SU-DHL-6 (cell line): ENCODE data around the gene CALML4.
"Not testable (repeated sequence)": the region's sequence is repeated elsewhere in the genome, so short reads cannot be mapped to it uniquely, and the experiment has no call there.

Source experiments
- H2AFZ ChIP-seq: fragments of 200-600 bp; sonication (generic); 2 replicates; pipeline ENCODE4 v1.6.1; 2014; ENCODE audit warnings: low read depth, mild to moderate bottlenecking, moderate library complexity, mixed read lengths, antibody characterized with exemption, low read length; ENCODE audit not compliant: severe bottlenecking
- H3F3A ChIP-seq: fragments of 200-600 bp; shearing (Covaris generic); 2 replicates; pipeline ENCODE4 v1.6.0; 2016; ENCODE audit warnings: antibody characterized with exemption, mild to moderate bottlenecking; ENCODE audit not compliant: insufficient read depth
- H3K27ac ChIP-seq: fragments of 200-600 bp; sonication (generic); 2 replicates; pipeline ENCODE4 v1.5.1; 2016; ENCODE audit warnings: low read depth, mild to moderate bottlenecking, low read length, moderate library complexity, mixed read lengths
- H3K27me3 ChIP-seq: fragments of 200-600 bp; sonication (generic), shearing (Covaris generic); 2 replicates; pipeline ENCODE4 v1.6.0; 2014; ENCODE audit warnings: mild to moderate bottlenecking, low read length
- H3K36me3 ChIP-seq: fragments of 200-600 bp; sonication (generic); 2 replicates; pipeline ENCODE4 v1.6.1; 2014; ENCODE audit warnings: mild to moderate bottlenecking, low read length, mixed read lengths
- H3K4me2 ChIP-seq: fragments of 300-600, 200-600 bp; shearing (Covaris generic), sonication (generic); 2 replicates; pipeline ENCODE4 v1.6.0; 2014; ENCODE audit warnings: low read length, low read depth, mild to moderate bottlenecking; ENCODE audit not compliant: poor library complexity, severe bottlenecking
- H3K4me3 ChIP-seq: fragments of 200-600 bp; sonication (generic); 2 replicates; pipeline ENCODE4 v1.5.1; 2014; ENCODE audit warnings: antibody characterized with exemption, low read length, mild to moderate bottlenecking, mixed read lengths; ENCODE audit not compliant: insufficient read depth, poor library complexity, severe bottlenecking
- H3K79me2 ChIP-seq: fragments of 200-600 bp; sonication (generic); 2 replicates; pipeline ENCODE4 v1.6.1; 2014; ENCODE audit warnings: mild to moderate bottlenecking, low read length, moderate library complexity; ENCODE audit not compliant: insufficient read depth
- H3K9ac ChIP-seq: fragments of 200-600 bp; sonication (generic); 2 replicates; pipeline ENCODE4 v1.7.0; 2014; ENCODE audit warnings: mild to moderate bottlenecking, low read length
- H3K9me2 ChIP-seq: fragments of 200-600 bp; sonication (generic); replicated peaks from 2 replicates; pipeline ENCODE4 v1.6.1; 2014; ENCODE audit warnings: low read length; ENCODE audit not compliant: insufficient read depth
- H3K9me3 ChIP-seq: fragments of 200-600 bp; sonication (generic); 2 replicates; pipeline ENCODE4 v1.6.1; 2014; ENCODE audit warnings: low read length, mixed read lengths; ENCODE audit not compliant: insufficient read depth
- H4K20me1 ChIP-seq: fragments of 200-600 bp; sonication (generic); 2 replicates; pipeline ENCODE4 v1.6.1; 2014; ENCODE audit warnings: low read depth, mild to moderate bottlenecking, antibody characterized with exemption, low read length, moderate library complexity, mixed read lengths
- EZH2phosphoT487 ChIP-seq: fragments of 200-600 bp; sonication (generic), shearing (Covaris generic); conservative IDR thresholded peaks from 2 replicates; pipeline ENCODE4 v1.6.1; 2018; ENCODE audit warnings: mild to moderate bottlenecking, antibody characterized with exemption, low read length, moderate library complexity, mixed read lengths
- TF ChIP-seq, protein P1 (sequence below): fragments of 200-600 bp; sonication (generic); IDR thresholded peaks from one replicate; pipeline ENCODE4 v1.5.1; 2017; ENCODE audit warnings: antibody characterized with exemption, mild to moderate bottlenecking, low read length, moderate library complexity; ENCODE audit not compliant: insufficient read depth, poor library complexity, severe bottlenecking

CALML4 gene

GRCh38 chr15:68235022-68235421 lies 29.9 kb upstream of the CALML4 start:
- no peak overlapping the region for H3K27ac ChIP-seq
- 0 out of 2 replicates have a peak, but pooled peaks cover 3% of the 10 kb centered on the region for H3F3A ChIP-seq

GRCh38 chr15:68234520-68234919 lies 29.4 kb upstream of the CALML4 start:
- not testable (repeated sequence) for H3K9me2 ChIP-seq, H3K9ac ChIP-seq, H3K36me3 ChIP-seq, H3K4me3 ChIP-seq, H2AFZ ChIP-seq, H4K20me1 ChIP-seq, H3K27ac ChIP-seq, H3K27me3 ChIP-seq, H3K4me2 ChIP-seq, H3K9me3 ChIP-seq, H3F3A ChIP-seq, H3K79me2 ChIP-seq

More at GRCh38 chr15:68235022-68235421, 29.9 kb upstream of the CALML4 start:
- no peaks in the 10 kb centered on the region for H3K27me3 ChIP-seq
- no peaks in the 10 kb centered on the region for H3K9me3 ChIP-seq
- H4K20me1 ChIP-seq = no peaks in the 10 kb centered on the region
- no peaks in the 10 kb centered on the region for H3K9me2 ChIP-seq
- H3K9ac ChIP-seq = no peak overlapping the region
- no peak overlapping the region for H3K4me2 ChIP-seq
- no peak overlapping the region for H2AFZ ChIP-seq
- no peak overlapping the region for H3K4me3 ChIP-seq
- H3K79me2 ChIP-seq = no peaks in the 10 kb centered on the region
- no peak for TF ChIP-seq EZH2phosphoT487
- TF ChIP-seq, protein P1, sequence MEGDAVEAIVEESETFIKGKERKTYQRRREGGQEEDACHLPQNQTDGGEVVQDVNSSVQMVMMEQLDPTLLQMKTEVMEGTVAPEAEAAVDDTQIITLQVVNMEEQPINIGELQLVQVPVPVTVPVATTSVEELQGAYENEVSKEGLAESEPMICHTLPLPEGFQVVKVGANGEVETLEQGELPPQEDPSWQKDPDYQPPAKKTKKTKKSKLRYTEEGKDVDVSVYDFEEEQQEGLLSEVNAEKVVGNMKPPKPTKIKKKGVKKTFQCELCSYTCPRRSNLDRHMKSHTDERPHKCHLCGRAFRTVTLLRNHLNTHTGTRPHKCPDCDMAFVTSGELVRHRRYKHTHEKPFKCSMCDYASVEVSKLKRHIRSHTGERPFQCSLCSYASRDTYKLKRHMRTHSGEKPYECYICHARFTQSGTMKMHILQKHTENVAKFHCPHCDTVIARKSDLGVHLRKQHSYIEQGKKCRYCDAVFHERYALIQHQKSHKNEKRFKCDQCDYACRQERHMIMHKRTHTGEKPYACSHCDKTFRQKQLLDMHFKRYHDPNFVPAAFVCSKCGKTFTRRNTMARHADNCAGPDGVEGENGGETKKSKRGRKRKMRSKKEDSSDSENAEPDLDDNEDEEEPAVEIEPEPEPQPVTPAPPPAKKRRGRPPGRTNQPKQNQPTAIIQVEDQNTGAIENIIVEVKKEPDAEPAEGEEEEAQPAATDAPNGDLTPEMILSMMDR = no peak
- no peaks in the 10 kb centered on the region for H3K36me3 ChIP-seq

GRCh38 chr15:68234060-68234459 lies 28.9 kb upstream of the CALML4 start:
- Histone ChIP-seq H3K4me3 (no peak overlapping the region), H3K27ac (no peak overlapping the region), H3K27me3 (no peaks in the 10 kb centered on the region), H4K20me1 (no peaks in the 10 kb centered on the region), H3K9ac (no peak overlapping the region), H3K9me3 (no peaks in the 10 kb centered on the region), H3F3A (peaks cover 3% of the 10 kb centered on the region; the same call in 1 of the 2 replicates), H2AFZ (no peak overlapping the region), H3K36me3 (no peaks in the 10 kb centered on the region), H3K4me2 (no peak overlapping the region), H3K79me2 (peaks cover under 1% of the 10 kb centered on the region), H3K9me2 (no peaks in the 10 kb centered on the region)
- TF ChIP-seq, protein P1 = no peak

- Histone ChIP-seq H4K20me1 (no peaks in the 10 kb centered on the region), H2AFZ (no peak overlapping the region), H3K9ac (no peak overlapping the region), H3K9me2 (no peaks in the 10 kb centered on the region), H3K36me3 (no peaks in the 10 kb centered on the region), H3K4me3 (no peak overlapping the region), H3K9me3 (no peaks in the 10 kb centered on the region), H3K4me2 (no peak overlapping the region), H3K79me2 (peaks cover 12% of the 10 kb centered on the region), H3K27ac (no peak overlapping the region), H3F3A (peaks cover 3% of the 10 kb centered on the region; the same call in 1 of the 2 replicates), H3K27me3 (no peaks in the 10 kb centered on the region)
- TF ChIP-seq EZH2phosphoT487 = no peak
- TF ChIP-seq, protein P1 = no peak
These were observed 27.8 kb upstream of the CALML4 start for GRCh38 chr15:68232937-68233336.
